Activated T-helper 2 cell treated with anti-CD3 and anti-CD28 coated beads, Interferon-gamma antibody, Interleukin-2, Interleukin-4, amounts not matched to agents 10 μg/mL and 5 μg/mL and 100 μg/mL, durations not matched to agents 14 hours and 24 hours and 36 hours (primary cell): ENCODE data around the gene SLC17A3. TPM values are rescaled to one million over a fixed set of nuclear protein-coding genes. Genes with fewer than 3 reads are reported as not detected.

Experiments used
- DNase-seq: peaks from one replicate; pipeline ENCODE4 v3.0.0; 2021; ENCODE audit warnings: low spot score
- H3K27ac Mint-ChIP-seq: one replicate; pipeline ENCODE4 v1.8.0; 2021; ENCODE audit warnings: mixed read lengths
- H3K27me3 Mint-ChIP-seq: one replicate; pipeline ENCODE4 v1.8.0; 2021; ENCODE audit warnings: low read depth, mixed read lengths
- H3K36me3 Mint-ChIP-seq: one replicate; pipeline ENCODE4 v1.8.0; 2021; ENCODE audit warnings: low read depth, mixed read lengths
- H3K4me1 Mint-ChIP-seq: one replicate; pipeline ENCODE4 v1.8.0; 2021; ENCODE audit warnings: low read depth, mixed read lengths
- H3K4me3 Mint-ChIP-seq: one replicate; pipeline ENCODE4 v1.8.0; 2021; ENCODE audit warnings: low read depth, mild to moderate bottlenecking, moderate library complexity, mixed read lengths
- H3K9me3 Mint-ChIP-seq: one replicate; pipeline ENCODE4 v1.8.0; 2021; ENCODE audit warnings: mixed read lengths
- intact Hi-C: fragments of 100-400 bp; cut with micrococcal nuclease; formaldehyde crosslinking; loops from one replicate; pipeline ENCODE4 v1.15.1; 2023
- total RNA-seq: library from RNA; stranded (reverse); gene quantifications from 2 replicates; pipeline ENCODE4 v1.2.3, GENCODE V29; 2022

SLC17A3 gene
- total RNA-seq, 1 donor from 2014 or later = 1.6 TPM

DNA sequence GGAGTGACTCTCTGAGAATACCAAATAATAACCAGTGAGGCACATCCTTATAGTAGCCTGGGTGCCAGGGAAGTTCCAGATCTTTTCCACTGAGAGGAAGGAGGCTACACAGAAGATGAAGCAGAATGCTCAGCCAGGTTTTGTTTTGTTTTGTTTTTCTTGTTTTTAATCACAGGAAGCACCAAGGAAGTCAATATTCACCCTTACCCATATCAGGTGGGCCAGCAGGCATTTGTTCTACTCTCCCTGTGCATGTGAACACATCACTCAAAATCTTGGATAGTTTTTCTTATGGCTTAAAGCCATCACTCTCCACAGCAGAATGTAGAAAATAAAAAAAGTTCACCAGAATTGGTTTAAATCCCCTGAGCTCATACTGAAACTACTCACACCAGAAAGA lies 52.7 kb downstream of the SLC17A3 start:
- peaks cover 8% of the 10 kb centered on the region for H3K36me3 Mint-ChIP-seq
- H3K4me3 Mint-ChIP-seq = no peak overlapping the region
- H3K27me3 Mint-ChIP-seq = peaks cover 16% of the 10 kb centered on the region
- DNase-seq = no peak
- peaks cover 10% of the 10 kb centered on the region for H3K9me3 Mint-ChIP-seq
- intact Hi-C loops = no loop called here
- H3K4me1 Mint-ChIP-seq = peaks cover 7% of the 10 kb centered on the region
- H3K27ac Mint-ChIP-seq = no peak overlapping the region

DNA sequence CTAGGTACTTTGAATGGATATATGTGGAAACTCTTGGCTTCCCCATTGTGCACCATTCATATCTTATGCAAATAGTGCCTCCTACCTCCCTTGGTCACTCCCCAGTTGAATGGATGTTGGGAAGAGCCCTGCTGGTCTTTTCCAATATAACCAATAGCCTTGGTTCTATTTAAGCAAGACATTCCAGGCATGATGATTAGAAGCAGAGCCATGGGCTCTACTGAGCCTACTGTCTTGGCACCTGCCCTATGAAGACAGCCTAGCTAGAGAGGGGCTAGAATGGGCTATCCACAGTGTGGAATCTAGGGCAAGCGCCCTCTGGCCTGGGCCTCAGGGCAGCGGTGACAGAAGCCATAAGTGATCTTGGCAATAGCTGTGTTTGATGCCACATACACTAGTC lies 57.8 kb downstream of the SLC17A3 start:
- no peaks in the 10 kb centered on the region for H3K9me3 Mint-ChIP-seq
- no peak overlapping the region for H3K4me3 Mint-ChIP-seq
- H3K27ac Mint-ChIP-seq = no peak overlapping the region
- no peak for DNase-seq
- peaks cover under 1% of the 10 kb centered on the region for H3K4me1 Mint-ChIP-seq
- H3K36me3 Mint-ChIP-seq = no peaks in the 10 kb centered on the region
- intact Hi-C loops = no loop called here
- peaks cover 6% of the 10 kb centered on the region for H3K27me3 Mint-ChIP-seq

DNA sequence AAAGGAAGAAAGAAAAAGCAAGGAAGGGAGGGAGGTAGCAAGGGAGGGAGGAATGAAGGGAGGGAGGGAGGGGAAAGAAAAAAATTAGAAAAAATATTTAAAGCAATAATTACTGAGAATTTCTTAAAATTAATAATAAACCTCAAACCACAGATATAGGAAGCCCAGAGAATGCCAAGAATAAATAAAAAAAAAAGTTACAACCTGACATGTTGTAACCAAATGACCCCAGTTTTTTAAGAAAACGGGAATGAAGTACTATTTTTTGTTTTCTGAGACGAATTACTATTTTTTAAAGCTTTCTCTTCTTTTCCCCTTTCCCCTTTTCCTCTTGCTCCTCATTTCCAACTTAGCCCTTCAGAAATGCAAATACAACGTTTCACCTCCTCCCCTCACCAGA lies 58.8 kb downstream of the SLC17A3 start:
- Mint-ChIP-seq H3K9me3 (no peaks in the 10 kb centered on the region), H3K4me3 (no peak overlapping the region), H3K36me3 (no peaks in the 10 kb centered on the region), H3K27me3 (peaks cover 8% of the 10 kb centered on the region), H3K27ac (no peak overlapping the region), H3K4me1 (no peaks in the 10 kb centered on the region)
- DNase-seq = no peak
- intact Hi-C loops = no loop called here

DNA sequence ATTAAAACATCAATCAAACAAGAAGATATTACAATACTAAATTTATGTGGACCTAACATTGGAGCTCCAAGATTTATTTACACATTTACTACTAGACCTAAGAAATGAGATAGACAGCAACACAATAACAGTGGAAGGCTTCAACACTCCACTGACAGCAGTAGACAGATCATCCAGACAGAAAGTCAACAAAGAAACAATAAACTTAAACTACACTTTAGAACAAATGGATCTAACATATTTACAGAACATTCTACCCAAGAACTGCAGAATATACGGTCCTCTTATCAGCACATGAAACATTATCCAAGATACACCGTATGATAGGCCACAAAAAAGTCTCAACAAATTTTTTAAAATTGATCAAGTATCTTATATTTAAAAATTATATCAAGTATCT lies 69.2 kb downstream of the SLC17A3 start:
- no peak for DNase-seq
- Mint-ChIP-seq H3K4me3 (no peak overlapping the region), H3K27ac (no peak overlapping the region), H3K4me1 (peaks cover 8% of the 10 kb centered on the region), H3K36me3 (no peaks in the 10 kb centered on the region), H3K9me3 (no peaks in the 10 kb centered on the region), H3K27me3 (peaks cover 13% of the 10 kb centered on the region)
- intact Hi-C loops = no loop called here

DNA sequence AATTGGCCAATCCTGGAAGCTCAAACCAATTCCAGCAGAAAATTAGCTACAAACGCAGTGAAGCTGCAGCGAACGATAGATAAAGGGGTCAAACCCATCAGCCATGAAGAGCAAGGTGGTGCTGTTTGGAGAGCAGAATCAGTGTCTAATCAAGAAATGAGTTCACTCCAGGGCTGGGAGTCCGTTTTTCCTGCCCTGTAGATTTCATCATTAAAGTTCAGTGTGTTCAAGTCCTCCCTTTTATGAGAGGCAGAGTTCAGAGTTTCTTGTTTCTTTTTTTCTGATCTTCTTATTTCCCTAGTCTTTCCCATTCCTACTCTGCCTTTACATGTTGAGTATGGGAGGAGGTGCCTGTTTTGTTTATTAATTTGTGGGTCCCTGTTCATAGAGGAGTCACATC lies 72.6 kb downstream of the SLC17A3 start:
- intact Hi-C loops = no loop called here
- peaks cover 8% of the 10 kb centered on the region for H3K4me1 Mint-ChIP-seq
- H3K9me3 Mint-ChIP-seq = no peaks in the 10 kb centered on the region

More for the DNA sequence above, 72.6 kb downstream of the SLC17A3 start:
- H3K27me3 Mint-ChIP-seq = peaks cover 21% of the 10 kb centered on the region
- H3K36me3 Mint-ChIP-seq = no peaks in the 10 kb centered on the region
- no peak for DNase-seq
- H3K4me3 Mint-ChIP-seq = no peak overlapping the region
- H3K27ac Mint-ChIP-seq = no peak overlapping the region

Other genes starting within 250 kb of the SLC17A3 start
- not detected in 2 replicates for gene SCGN, start 222.0 kb downstream of the SLC17A3 start, total RNA-seq
- not detected in 2 replicates for gene SLC17A4, start 119.5 kb downstream of the SLC17A3 start, total RNA-seq
- 0.32 and 0.34 TPM in 2 replicates for gene SLC17A1, start 42.2 kb downstream of the SLC17A3 start, total RNA-seq
- 0.41 and 0.55 TPM in 2 replicates for gene SLC17A2, start 56.4 kb upstream of the SLC17A3 start, total RNA-seq
- 29.2 and 29.5 TPM in 2 replicates for gene TRIM38, start 88.6 kb upstream of the SLC17A3 start, total RNA-seq
- 0.32 and 0.39 TPM in 2 replicates for gene HFE, start 213.2 kb upstream of the SLC17A3 start, total RNA-seq